Panc1 (cell line): Measurements from ENCODE around the gene CPLX3. TPM values are rescaled to one million over a fixed set of nuclear protein-coding genes. Genes with fewer than 3 reads are reported as not detected.

ENCODE experiments used
- ATAC-seq: fragments of 200-7000 bp; cut with Tn5 transposase; 2 replicates; pipeline ENCODE4 v1.9.1; 2020; ENCODE audit warnings: mild to moderate bottlenecking, moderate library complexity
- BruUV-seq: library from RNA; stranded (reverse); fragments of 400-500 nt; replicated peaks from 2 replicates; lab custom pipeline; 2021; lab: Mats Ljungman, UMichigan
- CTCF ChIA-PET: fragments of 300-600 bp; sonication (Branson Sonifier 250); formaldehyde crosslinking; loops from one replicate; lab custom pipeline; 2022; ENCODE audit warnings: antibody characterized with exemption; lab: Charles Lee
- POLR2A ChIA-PET: fragments of 300-600 bp; sonication (Branson Sonifier 250); formaldehyde crosslinking; loops from one replicate; lab custom pipeline; 2022; ENCODE audit warnings: antibody characterized with exemption; lab: Charles Lee
- DNase-seq: peaks from one replicate; pipeline ENCODE4 v3.0.0-alpha.2; 2010; ENCODE audit warnings: low read depth, low spot score
- H3K27ac ChIP-seq: 2 replicates; pipeline ENCODE4 v1.5.1; 2011; ENCODE audit warnings: mild to moderate bottlenecking, low read length, inconsistent platforms
- H3K27me3 ChIP-seq: fragments of 200-500 bp; sonication (Bioruptor generic); 2 replicates; pipeline ENCODE4 v1.6.0; 2014; ENCODE audit warnings: low read length, inconsistent platforms; ENCODE audit not compliant: control insufficient read depth, insufficient read depth
- H3K36me3 ChIP-seq: fragments of 200-500 bp; sonication (Bioruptor generic); 2 replicates; pipeline ENCODE4 v1.5.1; 2014; ENCODE audit warnings: inconsistent platforms, mild to moderate bottlenecking, low read length, moderate library complexity; ENCODE audit not compliant: control insufficient read depth, insufficient read depth
- H3K4me1 ChIP-seq: 2 replicates; pipeline ENCODE4 v1.5.1; 2011; ENCODE audit warnings: inconsistent platforms, mild to moderate bottlenecking, low read length, moderate library complexity; ENCODE audit not compliant: control insufficient read depth, insufficient read depth
- H3K4me3 ChIP-seq, 2 experiments: 2 replicates each; pipeline ENCODE4 v1.5.1; 2011 to 2012; ENCODE audit warnings: low read depth in 2 of 2, low read length in 2 of 2, mild to moderate bottlenecking in 2 of 2, inconsistent platforms in 1 of 2, moderate library complexity in 1 of 2
- H3K9me3 ChIP-seq: fragments of 200-500 bp; sonication (Bioruptor generic); 2 replicates; pipeline ENCODE4 v1.5.1; 2014; ENCODE audit warnings: low read depth, mild to moderate bottlenecking, inconsistent platforms, low read length, moderate library complexity; ENCODE audit not compliant: control insufficient read depth, insufficient read depth
- POLR2AphosphoS5 ChIP-seq: IDR thresholded peaks from 2 replicates; pipeline ENCODE4 v1.6.1; 2012; ENCODE audit warnings: mild to moderate bottlenecking, low read depth, low read length, moderate library complexity
- SIN3A ChIP-seq: IDR thresholded peaks from 2 replicates; pipeline ENCODE4 v1.6.1; 2012; ENCODE audit warnings: low read depth, mild to moderate bottlenecking, low read length, moderate library complexity, borderline replicate concordance; ENCODE audit not compliant: insufficient read depth
- TCF7L2 ChIP-seq: IDR thresholded peaks from 2 replicates; pipeline ENCODE4 v1.6.1; 2011; ENCODE audit warnings: mild to moderate bottlenecking, low read depth, low read length, inconsistent platforms
- in situ Hi-C: cut with HindIII; loops from 2 replicates; pipeline ENCODE4 v1.10.0; 2016; ENCODE audit warnings: low sequenced_read_pairs, low pct_unique_long_range_greater_than_20kb
- intact Hi-C: fragments of 100-400 bp; cut with micrococcal nuclease; formaldehyde crosslinking; loops from one replicate; pipeline ENCODE4 v1.10.0; 2022; ENCODE audit not compliant: unreplicated experiment
- total RNA-seq: library from RNA; stranded (reverse); gene quantifications from one replicate; pipeline ENCODE4 v1.2.1, GENCODE V29; 2021; ENCODE audit not compliant: unreplicated experiment
- TF ChIP-seq, protein P1 (sequence below), 2 experiments: IDR thresholded peaks; 2 replicates each; pipeline ENCODE4 v1.6.1; 2011 to 2012; ENCODE audit warnings: low read depth in 2 of 2, control low read depth in 1 of 2, low read length in 1 of 2, mild to moderate bottlenecking in 1 of 2, moderate library complexity in 1 of 2; ENCODE audit not compliant: insufficient read depth in 1 of 2
- TF ChIP-seq, protein P2 (sequence below): fragments of 450-650 bp; IDR thresholded peaks from 2 replicates; pipeline ENCODE4 v1.5.1; 2017; ENCODE audit warnings: mild to moderate bottlenecking

The CPLX3 gene
- total RNA-seq, 1 experiment from 2014 or later: not detected

DNA sequence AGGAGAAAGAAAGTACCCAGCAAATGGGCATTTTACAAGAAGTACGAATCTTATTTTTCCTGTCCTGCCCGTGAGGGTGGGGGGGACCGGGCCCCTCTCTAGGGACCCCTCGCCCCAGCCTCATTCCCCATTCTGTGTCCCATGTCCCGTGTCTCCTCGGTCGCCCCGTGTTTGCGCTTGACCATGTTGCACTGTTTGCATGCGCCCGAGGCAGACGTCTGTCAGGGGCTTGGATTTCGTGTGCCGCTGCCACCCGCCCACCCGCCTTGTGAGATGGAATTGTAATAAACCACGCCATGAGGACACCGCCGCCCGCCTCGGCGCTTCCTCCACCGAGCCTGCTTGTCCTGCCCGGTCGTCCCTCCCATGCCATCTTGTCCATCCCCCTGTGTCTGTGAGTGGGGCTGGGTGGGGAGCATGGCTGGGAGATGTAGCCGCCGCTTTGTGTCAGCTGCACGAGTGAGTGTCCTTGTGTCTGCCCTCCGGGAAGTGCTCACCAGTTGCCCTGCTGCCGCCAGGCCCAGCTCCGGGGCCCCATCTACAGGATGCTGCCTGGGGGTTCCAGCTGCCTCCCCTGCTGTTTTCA lies 23.5 kb upstream of the CPLX3 start:
- ChIA-PET CTCF (no interaction called here), POLR2A (no interaction called here)
- in situ Hi-C loops (no loop called here), intact Hi-C loops (no loop called here)
- Histone ChIP-seq H3K36me3 (peaks cover 2% of the 10 kb centered on the region; the same call in 1 of the 2 replicates), H3K27me3 (no peaks in the 10 kb centered on the region), H3K27ac (no peak overlapping the region), H3K4me3 (no peak overlapping the region), H3K9me3 (no peaks in the 10 kb centered on the region), H3K4me1 (peaks cover 7% of the 10 kb centered on the region; the same call in 1 of the 2 replicates)
- no peak for DNase-seq
- TF ChIP-seq SIN3A: no peak
- no peak for TF ChIP-seq TCF7L2
- no peak for TF ChIP-seq POLR2AphosphoS5
- TF ChIP-seq, protein P1, sequence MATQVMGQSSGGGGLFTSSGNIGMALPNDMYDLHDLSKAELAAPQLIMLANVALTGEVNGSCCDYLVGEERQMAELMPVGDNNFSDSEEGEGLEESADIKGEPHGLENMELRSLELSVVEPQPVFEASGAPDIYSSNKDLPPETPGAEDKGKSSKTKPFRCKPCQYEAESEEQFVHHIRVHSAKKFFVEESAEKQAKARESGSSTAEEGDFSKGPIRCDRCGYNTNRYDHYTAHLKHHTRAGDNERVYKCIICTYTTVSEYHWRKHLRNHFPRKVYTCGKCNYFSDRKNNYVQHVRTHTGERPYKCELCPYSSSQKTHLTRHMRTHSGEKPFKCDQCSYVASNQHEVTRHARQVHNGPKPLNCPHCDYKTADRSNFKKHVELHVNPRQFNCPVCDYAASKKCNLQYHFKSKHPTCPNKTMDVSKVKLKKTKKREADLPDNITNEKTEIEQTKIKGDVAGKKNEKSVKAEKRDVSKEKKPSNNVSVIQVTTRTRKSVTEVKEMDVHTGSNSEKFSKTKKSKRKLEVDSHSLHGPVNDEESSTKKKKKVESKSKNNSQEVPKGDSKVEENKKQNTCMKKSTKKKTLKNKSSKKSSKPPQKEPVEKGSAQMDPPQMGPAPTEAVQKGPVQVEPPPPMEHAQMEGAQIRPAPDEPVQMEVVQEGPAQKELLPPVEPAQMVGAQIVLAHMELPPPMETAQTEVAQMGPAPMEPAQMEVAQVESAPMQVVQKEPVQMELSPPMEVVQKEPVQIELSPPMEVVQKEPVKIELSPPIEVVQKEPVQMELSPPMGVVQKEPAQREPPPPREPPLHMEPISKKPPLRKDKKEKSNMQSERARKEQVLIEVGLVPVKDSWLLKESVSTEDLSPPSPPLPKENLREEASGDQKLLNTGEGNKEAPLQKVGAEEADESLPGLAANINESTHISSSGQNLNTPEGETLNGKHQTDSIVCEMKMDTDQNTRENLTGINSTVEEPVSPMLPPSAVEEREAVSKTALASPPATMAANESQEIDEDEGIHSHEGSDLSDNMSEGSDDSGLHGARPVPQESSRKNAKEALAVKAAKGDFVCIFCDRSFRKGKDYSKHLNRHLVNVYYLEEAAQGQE (IDR thresholded peaks at IDR 0.05; ENCODE audit: insufficient read depth in 1 of 2, low read depth in 2 of 2, low read length in 1 of 2): no peak
- no TSS peak for BruUV-seq
- ATAC-seq: no peak

DNA sequence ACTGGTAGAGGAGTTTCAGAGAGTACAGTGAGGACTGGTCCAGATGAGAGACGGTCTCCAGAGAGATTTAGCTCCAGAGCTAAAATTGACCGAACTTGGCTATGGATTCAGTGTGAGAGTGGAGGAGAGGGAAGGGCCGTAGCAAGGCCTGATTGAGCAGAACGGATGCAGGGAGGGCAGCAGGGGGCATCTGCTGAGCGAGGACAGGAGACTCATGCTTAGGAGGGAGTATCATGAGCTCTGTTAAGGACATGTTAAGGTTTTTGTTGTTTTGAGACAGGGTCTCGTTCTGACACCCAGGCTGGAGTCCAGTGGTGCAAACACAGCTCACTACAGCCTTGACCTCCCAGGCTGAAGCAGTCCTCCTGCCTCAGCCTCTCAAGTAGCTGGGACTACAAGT lies 21.5 kb upstream of the CPLX3 start:
- TF ChIP-seq POLR2AphosphoS5: no peak
- no peak for TF ChIP-seq TCF7L2
- TF ChIP-seq, protein P2, sequence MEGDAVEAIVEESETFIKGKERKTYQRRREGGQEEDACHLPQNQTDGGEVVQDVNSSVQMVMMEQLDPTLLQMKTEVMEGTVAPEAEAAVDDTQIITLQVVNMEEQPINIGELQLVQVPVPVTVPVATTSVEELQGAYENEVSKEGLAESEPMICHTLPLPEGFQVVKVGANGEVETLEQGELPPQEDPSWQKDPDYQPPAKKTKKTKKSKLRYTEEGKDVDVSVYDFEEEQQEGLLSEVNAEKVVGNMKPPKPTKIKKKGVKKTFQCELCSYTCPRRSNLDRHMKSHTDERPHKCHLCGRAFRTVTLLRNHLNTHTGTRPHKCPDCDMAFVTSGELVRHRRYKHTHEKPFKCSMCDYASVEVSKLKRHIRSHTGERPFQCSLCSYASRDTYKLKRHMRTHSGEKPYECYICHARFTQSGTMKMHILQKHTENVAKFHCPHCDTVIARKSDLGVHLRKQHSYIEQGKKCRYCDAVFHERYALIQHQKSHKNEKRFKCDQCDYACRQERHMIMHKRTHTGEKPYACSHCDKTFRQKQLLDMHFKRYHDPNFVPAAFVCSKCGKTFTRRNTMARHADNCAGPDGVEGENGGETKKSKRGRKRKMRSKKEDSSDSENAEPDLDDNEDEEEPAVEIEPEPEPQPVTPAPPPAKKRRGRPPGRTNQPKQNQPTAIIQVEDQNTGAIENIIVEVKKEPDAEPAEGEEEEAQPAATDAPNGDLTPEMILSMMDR: no peak
- TF ChIP-seq, protein P1 (IDR thresholded peaks at IDR 0.05; ENCODE audit: insufficient read depth in 1 of 2, low read depth in 2 of 2, low read length in 1 of 2): no peak
- TF ChIP-seq SIN3A: no peak

More for the DNA sequence above, 21.5 kb upstream of the CPLX3 start:
- no peaks in the 10 kb centered on the region for H3K27me3 ChIP-seq
- CTCF ChIA-PET: interaction anchor here (0.5 to 0.7 kb wide), 2 partner anchors 32 to 97 kb away, joined by 3 to 4 read pairs; no protein-coding TSS in a partner anchor
- in situ Hi-C loops: no loop called here
- H3K4me1 ChIP-seq: peaks cover 4% of the 10 kb centered on the region; the same call in 1 of the 2 replicates
- no TSS peak for BruUV-seq
- H3K4me3 ChIP-seq: no peak overlapping the region
- POLR2A ChIA-PET: interaction anchor here (0.5 to 0.6 kb wide), 2 partner anchors 73 to 106 kb away, joined by 4 to 5 read pairs; no protein-coding TSS in a partner anchor
- ATAC-seq (no peak), DNase-seq (no peak)
- no peak overlapping the region for H3K27ac ChIP-seq
- intact Hi-C loops: no loop called here
- no peaks in the 10 kb centered on the region for H3K9me3 ChIP-seq
- peaks cover 2% of the 10 kb centered on the region; the same call in 1 of the 2 replicates for H3K36me3 ChIP-seq
